Measurements from ENCODE around the gene CACNA1H.

CACNA1H gene

DNA sequence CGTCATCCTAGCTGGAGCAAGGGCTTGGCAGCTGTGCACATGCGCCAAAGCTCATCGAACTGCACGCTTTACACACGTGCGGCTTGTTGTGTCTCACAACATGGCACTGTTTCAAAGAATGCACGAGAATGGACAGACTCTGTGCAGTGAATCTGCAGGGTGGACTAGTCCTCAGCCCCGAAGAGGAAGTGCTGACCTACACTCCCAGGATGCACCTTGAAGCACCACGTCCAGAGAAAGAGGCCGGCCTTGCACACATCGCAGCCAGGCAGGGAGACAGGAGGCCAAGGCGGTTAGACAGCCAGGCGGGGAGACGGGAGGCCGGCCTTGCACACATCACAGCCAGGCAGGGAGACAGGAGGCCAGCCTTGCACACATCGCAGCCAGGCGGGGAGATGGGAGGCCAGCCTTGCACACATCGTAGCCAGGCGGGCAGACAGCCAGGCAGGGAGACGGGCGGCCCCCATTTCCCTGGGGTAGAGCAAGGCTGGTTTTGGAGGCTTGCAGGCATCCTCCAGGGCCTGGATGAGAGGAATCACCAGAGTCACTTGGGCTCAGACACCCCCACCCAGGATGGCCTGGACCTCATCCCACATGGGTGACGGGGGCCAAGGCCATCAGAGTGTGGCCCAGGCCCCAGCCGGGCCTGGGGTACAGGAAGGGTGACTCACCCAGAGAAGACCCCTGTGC, 9.0 kb upstream of the CACNA1H start:
- DNase-seq: no peak

DNA sequence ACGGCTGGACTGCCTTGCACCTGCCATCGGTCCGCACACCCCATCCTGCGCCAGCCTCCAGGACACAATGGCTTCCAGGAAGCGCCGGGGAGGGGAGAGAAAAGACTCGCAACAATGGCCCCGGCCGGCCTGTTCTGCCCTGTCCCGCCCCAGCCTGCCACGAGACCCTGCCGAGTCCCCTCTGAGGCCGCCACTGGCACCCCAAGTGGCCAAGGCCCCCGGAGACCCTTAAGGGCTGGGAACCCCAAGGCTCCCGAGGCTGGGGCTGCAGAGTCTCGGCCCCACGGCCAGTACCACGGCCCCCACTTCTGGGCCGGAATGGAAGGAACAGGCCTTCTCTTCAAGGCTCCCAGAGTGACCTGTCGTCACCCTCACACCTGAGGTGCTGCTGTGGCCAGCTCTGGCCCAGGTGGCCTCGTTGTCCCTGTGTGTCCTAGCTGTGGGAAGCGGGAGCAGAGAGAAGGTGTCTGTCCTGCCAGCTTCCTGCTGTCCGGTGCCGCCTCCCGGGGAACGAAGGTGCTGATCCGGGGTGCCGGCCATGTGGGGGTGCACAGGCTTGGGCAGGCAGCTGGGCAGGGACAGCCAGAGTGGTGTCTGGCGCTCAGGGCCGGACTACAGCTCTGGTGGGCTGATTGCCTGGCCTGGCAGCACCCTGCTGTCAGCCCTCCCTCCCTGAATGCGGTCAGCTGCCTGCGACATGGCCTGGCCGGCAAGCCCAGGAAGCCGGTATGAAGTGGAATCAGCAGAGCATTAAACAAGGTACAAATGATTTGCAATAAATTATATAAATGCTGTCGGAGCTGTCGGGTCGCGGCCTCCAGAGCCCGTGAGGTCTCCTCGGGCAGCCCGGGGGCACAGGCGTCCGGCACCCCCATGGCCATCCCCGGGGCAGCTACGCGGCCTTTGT, 8.2 kb upstream of the CACNA1H start:
- no peak for DNase-seq

GRCh38 chr16:1145383-1146100, 7.4 kb upstream of the CACNA1H start:
- DNase-seq: no peak

DNA sequence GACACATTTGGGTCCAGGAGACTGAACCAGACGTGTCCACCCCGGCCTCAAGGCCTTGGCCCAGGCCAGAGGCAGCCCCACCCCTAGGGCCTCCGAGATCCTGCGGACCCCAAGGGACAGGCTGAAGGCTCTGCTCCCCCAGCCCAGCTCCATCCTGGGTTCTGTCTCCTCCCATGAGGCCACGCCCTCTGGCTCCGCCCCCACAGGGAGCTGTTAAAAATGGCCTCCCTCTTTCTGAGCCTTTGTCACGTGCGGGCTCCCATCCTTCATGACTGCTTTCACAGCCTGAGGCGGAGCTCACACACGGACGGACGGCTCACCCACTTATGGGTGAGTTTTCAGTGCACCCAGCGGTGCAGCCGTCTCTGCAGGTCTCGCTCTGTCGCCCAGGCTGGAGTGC, 6.5 kb upstream of the CACNA1H start:
- no peak for DNase-seq

DNA sequence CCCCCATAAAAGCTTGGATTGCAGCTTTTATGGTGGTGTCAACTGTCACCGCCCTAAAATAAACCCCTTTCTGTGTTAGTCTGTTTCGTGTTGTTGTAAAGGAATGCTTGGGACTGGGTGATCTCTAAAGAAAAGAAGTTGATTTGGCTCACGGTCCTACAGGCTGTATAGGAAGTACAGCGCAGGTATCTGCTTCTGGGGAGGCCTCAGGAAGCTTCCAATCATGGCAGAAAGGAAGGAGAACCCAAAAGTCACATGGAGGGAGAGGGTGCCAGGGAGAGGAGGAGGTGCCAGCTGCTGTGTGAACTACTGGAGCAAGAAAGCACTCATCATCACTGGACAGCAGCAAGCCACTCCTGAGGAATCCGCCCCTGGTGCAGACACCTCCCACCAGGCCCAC, 5.9 kb upstream of the CACNA1H start:
- no peak for DNase-seq

- DNase-seq: no peak
Observed at GRCh38 chr16:1149101-1149636, 3.7 kb upstream of the CACNA1H start.

DNA sequence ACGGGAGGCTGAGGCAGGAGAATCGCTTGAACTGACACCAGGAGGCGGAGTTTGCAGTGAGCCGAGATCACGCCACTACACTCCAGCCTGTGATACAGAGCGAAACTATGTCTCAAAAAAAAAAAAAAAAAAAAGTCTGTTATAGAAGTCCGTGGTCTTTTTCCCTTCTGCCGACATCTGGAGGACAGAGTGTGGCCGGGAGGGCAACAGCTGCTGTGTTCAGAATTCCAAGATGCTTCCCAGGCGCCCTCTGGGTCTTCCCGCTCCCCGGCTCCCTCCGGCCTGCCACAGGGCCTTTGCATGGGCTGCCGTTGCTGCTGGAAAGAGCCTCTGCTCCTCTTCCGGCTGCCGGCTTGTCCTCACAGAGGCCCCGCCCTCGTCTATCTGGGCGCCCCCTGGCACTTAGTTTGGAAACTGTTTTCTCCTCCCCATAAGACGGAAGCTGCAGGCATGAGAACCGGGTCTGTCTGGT, 2.4 kb upstream of the CACNA1H start:
- peak; percentile 26 for DNase-seq

DNA sequence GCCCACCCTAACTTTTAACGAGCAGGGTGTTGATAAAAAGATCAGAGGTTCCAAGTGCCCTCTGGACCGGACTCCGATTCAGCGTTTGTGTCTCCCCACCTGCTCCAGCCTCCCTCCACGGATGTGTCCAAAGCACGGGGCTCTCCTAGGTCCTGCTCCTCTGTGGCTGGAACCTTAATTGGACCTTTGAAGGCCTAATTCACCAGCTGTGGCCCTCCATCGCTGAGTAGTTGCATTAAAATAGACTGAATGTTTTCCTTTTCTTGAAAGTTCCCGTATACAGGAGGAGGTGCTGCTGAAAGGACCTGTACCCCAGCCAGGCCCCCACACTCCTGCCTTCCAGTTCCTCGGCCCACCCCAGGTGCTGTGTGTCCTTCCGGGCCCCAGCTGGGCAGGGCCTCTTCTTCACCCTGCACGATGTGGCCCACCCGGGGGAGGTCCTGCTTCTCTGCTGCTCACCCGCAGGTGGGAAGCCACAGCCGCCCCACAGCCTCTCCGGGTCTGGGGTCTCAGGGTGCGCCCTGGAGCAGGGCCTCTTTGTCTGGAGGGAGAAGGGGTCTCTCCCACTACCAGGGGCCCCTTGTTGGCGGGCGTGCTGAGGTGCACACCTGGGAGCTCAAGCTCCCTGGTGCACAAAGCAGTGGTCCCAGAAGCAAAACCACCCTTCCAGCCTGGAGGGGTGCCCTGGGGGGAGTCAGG, 1.3 kb upstream of the CACNA1H start:
- DNase-seq: no peak

DNA sequence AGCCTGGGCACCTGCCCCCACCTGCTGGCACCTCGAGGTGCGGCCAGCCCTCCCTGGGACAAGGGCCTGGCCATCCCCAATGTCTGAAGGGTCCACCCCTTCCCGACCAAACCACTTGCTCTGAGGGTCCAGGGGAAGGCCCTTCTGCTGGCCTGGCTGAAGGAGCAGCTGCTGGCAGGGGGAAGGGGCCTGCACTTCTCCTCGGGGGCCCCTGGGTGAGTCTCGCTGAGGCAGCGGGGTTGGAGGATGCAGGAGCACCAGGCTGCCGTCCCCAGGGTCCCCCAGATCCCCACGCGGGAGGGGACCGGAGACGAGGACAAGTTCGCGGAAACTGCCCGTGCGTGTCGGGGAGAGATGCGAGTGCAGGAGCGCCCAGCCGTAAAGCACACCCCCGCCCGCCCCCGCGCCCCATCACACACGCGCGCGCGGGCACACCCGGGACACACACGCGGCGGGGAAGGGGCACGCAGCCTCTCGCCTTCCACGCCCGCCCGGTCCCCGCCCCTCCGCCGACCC, 725 bp upstream of the CACNA1H start:
- DNase-seq: no peak

- no peak for DNase-seq
Observed at GRCh38 chr16:1153480-1154160, 714 bp downstream of the CACNA1H start.

- no peak for DNase-seq
Observed at GRCh38 chr16:1154291-1154886, 1.5 kb downstream of the CACNA1H start.

DNA sequence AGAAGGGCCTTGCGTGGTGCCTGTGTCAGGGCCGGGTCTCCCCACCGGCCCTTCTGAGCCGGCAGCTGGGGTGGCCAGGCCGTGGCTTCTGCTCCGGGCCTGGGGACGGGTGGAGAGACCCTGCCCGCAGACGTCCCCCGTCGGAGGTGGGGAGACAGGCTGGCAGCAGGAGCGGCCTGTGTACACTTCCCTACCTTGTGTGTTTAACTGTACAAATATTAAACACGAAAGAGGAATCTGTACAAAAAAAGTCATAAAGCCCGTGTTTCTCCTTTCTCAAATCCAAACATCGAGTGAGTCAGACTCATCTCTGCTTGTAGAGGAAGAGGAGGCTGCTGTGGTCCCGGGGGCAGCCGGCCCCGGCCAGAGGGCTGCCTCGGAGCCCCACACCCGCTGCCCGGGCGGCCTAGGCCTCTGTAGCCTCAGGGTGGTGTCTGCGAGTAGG, 2.0 kb downstream of the CACNA1H start:
- DNase-seq: no peak

- no peak for DNase-seq
Observed at GRCh38 chr16:1155353-1156054, 2.6 kb downstream of the CACNA1H start.

DNA sequence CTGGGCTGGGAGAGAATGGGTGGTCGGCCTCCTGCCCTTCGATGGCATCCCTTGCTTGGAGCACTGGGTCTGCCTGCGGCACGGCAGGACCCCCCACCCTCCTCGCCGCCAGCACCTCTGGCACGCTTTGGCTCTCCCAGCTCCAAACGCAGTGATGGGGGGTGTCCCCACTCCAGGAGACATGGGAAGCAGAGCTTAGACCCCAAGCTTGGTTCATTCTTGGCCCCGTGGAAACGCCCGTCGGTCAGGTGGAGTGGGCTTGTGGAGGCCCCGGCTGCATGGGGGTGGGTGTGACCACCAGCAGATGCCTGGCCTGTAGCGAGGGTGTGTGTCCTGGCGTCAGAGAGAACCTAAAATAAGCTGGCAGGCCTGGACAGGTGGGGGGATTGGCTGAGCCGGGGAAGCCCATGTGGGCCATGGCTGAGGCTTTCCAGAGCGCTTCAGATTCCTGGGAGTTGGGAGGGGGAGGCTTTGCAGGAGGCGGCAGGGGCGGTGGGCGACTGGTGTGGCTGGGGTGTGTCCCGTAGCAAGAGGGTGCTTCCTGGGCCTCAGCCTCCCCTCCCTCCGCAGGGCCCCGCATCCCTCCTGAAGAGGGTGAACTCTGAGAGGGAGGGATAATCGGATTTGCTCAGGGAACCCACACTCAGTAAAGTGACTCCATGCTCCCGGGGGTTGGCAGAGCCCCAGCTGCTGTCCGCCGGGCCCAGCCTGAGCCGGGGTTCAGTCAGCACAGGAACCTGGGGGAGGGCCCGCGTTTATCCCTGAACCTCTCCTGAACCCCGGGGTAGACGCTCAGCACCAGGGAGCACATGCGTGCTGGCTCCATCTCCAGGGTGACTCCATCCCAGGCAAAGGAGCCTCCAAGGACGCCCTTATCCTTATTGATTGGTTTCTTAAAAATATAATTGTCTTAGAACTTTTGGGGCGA, 3.4 kb downstream of the CACNA1H start:
- DNase-seq: no peak

- DNase-seq: no peak
Observed at GRCh38 chr16:1156983-1157638, 4.2 kb downstream of the CACNA1H start.

- no peak for DNase-seq
Observed at GRCh38 chr16:1157639-1158455, 4.9 kb downstream of the CACNA1H start.

GRCh38 chr16:1158456-1159324, 5.8 kb downstream of the CACNA1H start:
- peak; percentile 20 for DNase-seq
